Osteocyte (in vitro differentiated cells): ENCODE measurements around the gene GPR158. TPM values are rescaled to one million over a fixed set of nuclear protein-coding genes. Genes with fewer than 3 reads are reported as not detected.

ENCODE experiments used
- DNase-seq: peaks from one replicate; pipeline ENCODE4 v3.0.0; 2021; ENCODE audit warnings: mixed read lengths; ENCODE audit not compliant: unreplicated experiment; ENCODE audit errors: extremely low spot score
- H3K27ac Mint-ChIP-seq: one replicate; pipeline ENCODE4 v1.8.0; 2021; ENCODE audit warnings: mild to moderate bottlenecking, mixed read lengths; ENCODE audit not compliant: unreplicated experiment
- H3K27me3 Mint-ChIP-seq: one replicate; pipeline ENCODE4 v1.8.0; 2021; ENCODE audit warnings: mixed read lengths; ENCODE audit not compliant: unreplicated experiment
- H3K36me3 Mint-ChIP-seq: one replicate; pipeline ENCODE4 v1.8.0; 2021; ENCODE audit warnings: mixed read lengths; ENCODE audit not compliant: unreplicated experiment
- H3K4me1 Mint-ChIP-seq: one replicate; pipeline ENCODE4 v1.8.0; 2021; ENCODE audit warnings: mixed read lengths; ENCODE audit not compliant: unreplicated experiment
- H3K4me3 Mint-ChIP-seq: one replicate; pipeline ENCODE4 v1.8.0; 2021; ENCODE audit warnings: mild to moderate bottlenecking, moderate library complexity, mixed read lengths; ENCODE audit not compliant: unreplicated experiment
- H3K9me3 Mint-ChIP-seq: one replicate; pipeline ENCODE4 v1.8.0; 2021; ENCODE audit warnings: mixed read lengths; ENCODE audit not compliant: unreplicated experiment
- CTCF ChIP-seq: fragments of 200-600 bp; sonication (generic); IDR thresholded peaks from 2 replicates; pipeline ENCODE4 v1.5.0; 2021; ENCODE audit warnings: antibody characterized with exemption, mild to moderate bottlenecking, moderate library complexity
- total RNA-seq: library from RNA; stranded (reverse); gene quantifications from 2 replicates; pipeline ENCODE4 v1.2.1, GENCODE V29; 2021

The GPR158 gene
- total RNA-seq, 1 donor from 2014 or later, result 0.19 TPM

- H3K4me3 Mint-ChIP-seq, result no peak overlapping the region
- DNase-seq, result no peak
- H3K27ac Mint-ChIP-seq, result no peak overlapping the region
- no peaks in the 10 kb centered on the region for H3K27me3 Mint-ChIP-seq
- TF ChIP-seq CTCF, result no peak
- H3K4me1 Mint-ChIP-seq, result no peaks in the 10 kb centered on the region
- H3K9me3 Mint-ChIP-seq, result peaks cover 10% of the 10 kb centered on the region
- no peaks in the 10 kb centered on the region for H3K36me3 Mint-ChIP-seq
Measured at GRCh38 chr10:25425776-25426175, 251.0 kb downstream of the GPR158 start.

- no peak for DNase-seq
- H3K9me3 Mint-ChIP-seq, result peaks cover 6% of the 10 kb centered on the region
- H3K4me1 Mint-ChIP-seq, result no peaks in the 10 kb centered on the region
- no peak for TF ChIP-seq CTCF
- no peaks in the 10 kb centered on the region for H3K36me3 Mint-ChIP-seq
- no peaks in the 10 kb centered on the region for H3K27me3 Mint-ChIP-seq
- H3K4me3 Mint-ChIP-seq, result no peak overlapping the region
- H3K27ac Mint-ChIP-seq, result no peak overlapping the region
Measured at GRCh38 chr10:25436431-25436830, 261.6 kb downstream of the GPR158 start.

- Mint-ChIP-seq H3K27ac (no peak overlapping the region), H3K4me1 (no peaks in the 10 kb centered on the region), H3K36me3 (no peaks in the 10 kb centered on the region), H3K9me3 (no peaks in the 10 kb centered on the region), H3K4me3 (no peak overlapping the region), H3K27me3 (no peaks in the 10 kb centered on the region)
- TF ChIP-seq CTCF, result no peak
- DNase-seq, result no peak
Measured at GRCh38 chr10:25441270-25441669, 266.5 kb downstream of the GPR158 start.

DNA sequence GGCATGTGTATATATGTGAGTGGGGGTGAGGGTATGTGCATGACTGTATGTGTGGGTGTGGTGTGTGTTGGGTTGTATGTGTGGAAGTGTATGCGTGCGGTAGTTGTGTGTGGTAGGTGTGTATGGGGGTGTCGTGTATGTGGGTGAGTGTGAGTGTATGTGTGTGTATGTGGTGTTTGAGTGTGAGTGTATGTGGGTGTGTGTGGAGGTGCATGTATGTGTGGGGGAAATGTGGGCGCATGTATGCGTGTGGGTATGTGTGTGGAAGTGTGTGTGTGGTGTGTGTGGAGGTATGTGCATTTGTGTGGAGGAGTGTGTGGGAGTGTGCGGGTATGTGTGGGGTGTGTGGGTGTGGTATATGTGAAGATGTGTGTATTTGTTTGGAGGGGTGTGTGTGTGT, 269.5 kb downstream of the GPR158 start:
- Mint-ChIP-seq H3K4me1 (no peaks in the 10 kb centered on the region), H3K27ac (no peak overlapping the region), H3K9me3 (no peaks in the 10 kb centered on the region), H3K36me3 (no peaks in the 10 kb centered on the region), H3K4me3 (no peak overlapping the region), H3K27me3 (no peaks in the 10 kb centered on the region)
- no peak for DNase-seq
- TF ChIP-seq CTCF, result no peak

DNA sequence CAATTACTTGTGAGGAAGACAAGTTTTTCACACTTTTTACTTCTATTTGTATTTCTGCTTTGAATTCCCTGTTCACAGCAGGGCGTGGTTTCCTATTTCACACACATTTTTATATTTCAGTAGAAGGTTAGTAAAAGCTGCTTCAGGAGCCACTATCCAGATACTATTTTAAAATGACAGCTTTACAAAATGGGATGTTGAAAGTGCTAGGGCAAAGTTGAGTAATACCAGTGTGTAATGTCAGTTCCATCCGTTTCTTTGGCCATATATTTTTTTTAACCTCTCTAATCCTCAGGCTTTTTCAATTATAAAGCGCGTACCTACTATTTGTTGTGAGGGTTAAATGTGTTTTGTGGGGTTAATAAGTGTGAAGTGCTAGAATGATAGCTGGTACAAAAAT, 276.6 kb downstream of the GPR158 start:
- H3K4me1 Mint-ChIP-seq, result no peaks in the 10 kb centered on the region
- TF ChIP-seq CTCF, result no peak
- DNase-seq, result no peak
- no peak overlapping the region for H3K27ac Mint-ChIP-seq
- no peak overlapping the region for H3K4me3 Mint-ChIP-seq
- H3K27me3 Mint-ChIP-seq, result no peaks in the 10 kb centered on the region
- no peaks in the 10 kb centered on the region for H3K36me3 Mint-ChIP-seq
- H3K9me3 Mint-ChIP-seq, result peaks cover 23% of the 10 kb centered on the region
